ENCODE results near the gene POU2AF2. TPM values are rescaled to one million over a fixed set of nuclear protein-coding genes. Genes with fewer than 3 reads are reported as not detected.
A peak's percentile ranks its signal among the peaks of the same experiment; 100 is the strongest.

POU2AF2 gene
- total RNA-seq, 1 donor = not detected

GRCh38 chr11:111296196-111296595 lies 50.7 kb downstream of the POU2AF2 start:
- no peak overlapping the region for H3K4me3 ChIP-seq (ENCODE audit: low read depth, low read length)
- no peak for DNase-seq (ENCODE audit: low read depth)
- no peak for TF ChIP-seq CTCF (IDR thresholded peaks at IDR 0.05; ENCODE audit: insufficient read depth, low read depth, low read length)

GRCh38 chr11:111297696-111298095 lies 52.2 kb downstream of the POU2AF2 start:
- no peak for TF ChIP-seq CTCF (IDR thresholded peaks at IDR 0.05; ENCODE audit: insufficient read depth, low read depth, low read length)
- no peak overlapping the region for H3K4me3 ChIP-seq (ENCODE audit: low read depth, low read length)
- DNase-seq (ENCODE audit: low read depth) = no peak

- H3K4me3 ChIP-seq (ENCODE audit: low read depth, low read length) = peak within 1 kb of the TSS; percentile 55
- no peak for TF ChIP-seq CTCF (IDR thresholded peaks at IDR 0.05; ENCODE audit: insufficient read depth, low read depth, low read length)
- DNase-seq (ENCODE audit: low read depth) = no peak
Observed at GRCh38 chr11:111298413-111299100, 53.0 kb downstream of the POU2AF2 start, which contains the start of gene POU2AF3. TSS of gene POU2AF3 (plus strand) at chr11:111298546. CDS start at chr11:111298582, 36 bp downstream.

- peak; percentile 44 for TF ChIP-seq CTCF (IDR thresholded peaks at IDR 0.05; ENCODE audit: insufficient read depth, low read depth, low read length)
- DNase-seq (ENCODE audit: low read depth) = peak; percentile 19
- peak overlapping the region; percentile 55 for H3K4me3 ChIP-seq (ENCODE audit: low read depth, low read length)
Observed at GRCh38 chr11:111299101-111300026, 53.8 kb downstream of the POU2AF2 start.

- no peak for DNase-seq (ENCODE audit: low read depth)
- no peak overlapping the region for H3K4me3 ChIP-seq (ENCODE audit: low read depth, low read length)
- no peak for TF ChIP-seq CTCF (IDR thresholded peaks at IDR 0.05; ENCODE audit: insufficient read depth, low read depth, low read length)
Observed at GRCh38 chr11:111300569-111300968, 55.0 kb downstream of the POU2AF2 start.

GRCh38 chr11:111301004-111301841 lies 55.7 kb downstream of the POU2AF2 start:
- no peak for DNase-seq (ENCODE audit: low read depth)
- H3K4me3 ChIP-seq (ENCODE audit: low read depth, low read length) = no peak overlapping the region
- TF ChIP-seq CTCF (IDR thresholded peaks at IDR 0.05; ENCODE audit: insufficient read depth, low read depth, low read length) = no peak

Data from fibroblast of villous mesenchyme (primary cell).